Subcutaneous adipose tissue (tissue), 4 donors: ENCODE results near the gene LAMB4. TPM values are rescaled to one million over a fixed set of nuclear protein-coding genes. Genes with fewer than 3 reads are reported as not detected.

ENCODE experiments used
- total RNA-seq, 4 donors: library from RNA; depleted of rRNA; stranded (reverse); fragments of >200 nt; gene quantifications; one replicate each; pipeline ENCODE4 v1.1.0, GENCODE V29; 2016
- TF ChIP-seq, protein P1 (sequence below): fragments of 450-650 bp; IDR thresholded peaks from one replicate; pipeline ENCODE4 v1.5.1; 2016; ENCODE audit warnings: low read depth, mild to moderate bottlenecking, control low read depth, antibody characterized with exemption, moderate library complexity

The LAMB4 gene
- total RNA-seq, 4 donors from 2014 or later = not detected

DNA sequence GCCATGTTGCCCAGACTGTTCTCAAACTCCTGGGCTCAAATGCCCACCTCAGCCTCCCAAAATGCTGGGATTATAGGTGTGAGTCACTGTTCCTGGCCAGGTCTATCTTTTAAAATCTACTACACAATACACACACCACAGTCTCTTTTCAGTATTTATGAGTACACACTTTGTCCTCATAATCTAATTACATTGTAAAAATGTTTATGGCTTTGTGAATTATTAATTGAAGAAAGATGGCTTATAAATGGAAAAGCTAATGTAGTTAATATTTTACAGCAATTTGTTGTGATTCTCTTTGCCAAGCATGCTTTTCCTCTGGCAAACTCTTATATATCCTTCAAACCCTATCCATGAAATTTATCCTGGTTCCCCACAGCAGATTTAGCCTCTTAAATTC, 22.0 kb downstream of the LAMB4 start:
- TF ChIP-seq, protein P1, sequence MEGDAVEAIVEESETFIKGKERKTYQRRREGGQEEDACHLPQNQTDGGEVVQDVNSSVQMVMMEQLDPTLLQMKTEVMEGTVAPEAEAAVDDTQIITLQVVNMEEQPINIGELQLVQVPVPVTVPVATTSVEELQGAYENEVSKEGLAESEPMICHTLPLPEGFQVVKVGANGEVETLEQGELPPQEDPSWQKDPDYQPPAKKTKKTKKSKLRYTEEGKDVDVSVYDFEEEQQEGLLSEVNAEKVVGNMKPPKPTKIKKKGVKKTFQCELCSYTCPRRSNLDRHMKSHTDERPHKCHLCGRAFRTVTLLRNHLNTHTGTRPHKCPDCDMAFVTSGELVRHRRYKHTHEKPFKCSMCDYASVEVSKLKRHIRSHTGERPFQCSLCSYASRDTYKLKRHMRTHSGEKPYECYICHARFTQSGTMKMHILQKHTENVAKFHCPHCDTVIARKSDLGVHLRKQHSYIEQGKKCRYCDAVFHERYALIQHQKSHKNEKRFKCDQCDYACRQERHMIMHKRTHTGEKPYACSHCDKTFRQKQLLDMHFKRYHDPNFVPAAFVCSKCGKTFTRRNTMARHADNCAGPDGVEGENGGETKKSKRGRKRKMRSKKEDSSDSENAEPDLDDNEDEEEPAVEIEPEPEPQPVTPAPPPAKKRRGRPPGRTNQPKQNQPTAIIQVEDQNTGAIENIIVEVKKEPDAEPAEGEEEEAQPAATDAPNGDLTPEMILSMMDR = no peak

DNA sequence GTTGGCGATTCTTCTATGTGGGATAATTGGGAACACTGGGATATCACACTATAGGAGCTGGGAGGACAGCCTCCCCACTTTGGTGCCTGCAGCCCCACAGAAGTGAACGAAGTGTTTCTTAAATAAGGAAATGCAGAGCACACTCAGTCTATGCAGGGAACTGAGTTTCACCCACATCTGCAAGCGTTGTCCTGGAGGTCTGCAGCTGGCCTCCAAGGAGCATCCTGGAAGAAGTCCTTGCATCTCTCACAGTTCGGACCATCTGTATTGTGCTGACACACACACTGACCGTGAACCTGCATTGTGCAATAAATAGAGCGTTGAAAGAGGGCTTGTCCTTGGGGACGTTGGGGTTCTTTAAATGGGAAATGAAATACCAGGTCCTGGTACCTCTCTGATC, 25.8 kb downstream of the LAMB4 start:
- TF ChIP-seq, protein P1 = no peak

DNA sequence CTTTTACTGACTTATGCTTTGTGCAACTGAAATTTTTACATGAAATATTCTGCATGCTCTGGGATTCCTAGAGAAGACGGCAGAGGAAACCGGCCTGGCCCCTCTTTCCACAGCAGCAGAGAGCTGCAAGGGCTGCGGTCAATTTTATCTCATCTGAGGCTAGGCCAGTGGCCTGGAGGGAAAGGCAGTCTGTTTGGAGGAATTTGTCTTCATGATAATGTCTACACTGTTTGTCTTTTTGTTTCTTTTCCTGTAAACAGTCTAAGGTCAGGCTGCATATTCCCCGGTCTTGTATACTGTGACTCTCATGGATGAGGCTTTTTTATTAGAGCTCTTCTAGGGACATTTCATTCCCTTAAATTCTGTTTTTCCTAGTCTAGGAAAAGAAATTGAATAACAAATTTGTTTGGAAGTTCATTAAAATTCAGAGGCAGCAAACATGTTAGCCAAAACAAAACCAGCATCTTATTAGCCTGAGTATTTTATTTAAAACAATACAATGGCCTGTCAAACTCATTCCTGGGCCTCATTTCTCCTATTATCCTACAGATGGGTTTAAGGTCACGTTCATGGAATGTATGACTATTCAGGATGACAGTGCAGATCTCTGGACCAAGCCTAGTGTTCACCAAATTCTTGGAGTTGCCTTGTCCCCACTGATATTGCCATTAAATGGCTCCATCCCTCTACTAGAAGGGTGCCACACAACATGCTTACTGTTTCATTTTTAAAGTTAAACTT, 26.4 kb downstream of the LAMB4 start:
- TF ChIP-seq, protein P1 = no peak

DNA sequence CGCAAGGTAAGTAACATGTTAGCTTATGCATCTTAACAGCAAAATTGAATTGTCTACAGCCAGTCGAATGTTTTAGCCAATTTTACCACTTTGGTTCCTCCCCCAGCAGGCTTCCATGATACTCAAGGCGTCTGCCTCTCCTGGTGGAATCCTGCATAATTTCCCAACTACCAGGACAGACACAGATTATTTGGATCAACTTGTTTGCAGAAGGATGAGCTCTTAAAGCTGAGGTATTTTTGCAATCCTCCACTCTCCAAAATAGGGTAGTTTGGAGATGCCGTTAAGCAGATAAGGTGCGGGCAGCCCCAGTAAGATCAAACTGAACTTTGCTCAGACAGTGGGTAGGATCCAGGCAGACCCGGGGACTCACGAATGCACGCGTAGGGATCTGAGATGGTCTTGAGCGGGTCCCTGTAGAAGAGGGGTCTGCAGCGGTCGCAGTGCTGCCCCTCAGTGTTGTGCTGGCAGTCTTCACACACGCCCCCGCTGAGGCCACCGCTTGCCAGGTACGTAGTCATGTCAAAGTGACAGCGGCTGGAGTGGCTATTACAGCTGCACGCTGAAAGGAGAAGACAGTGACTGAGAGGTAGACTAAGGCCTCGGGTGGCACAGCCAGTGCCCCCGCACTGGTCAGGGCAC, 27.4 kb downstream of the LAMB4 start:
- TF ChIP-seq, protein P1 = no peak

DNA sequence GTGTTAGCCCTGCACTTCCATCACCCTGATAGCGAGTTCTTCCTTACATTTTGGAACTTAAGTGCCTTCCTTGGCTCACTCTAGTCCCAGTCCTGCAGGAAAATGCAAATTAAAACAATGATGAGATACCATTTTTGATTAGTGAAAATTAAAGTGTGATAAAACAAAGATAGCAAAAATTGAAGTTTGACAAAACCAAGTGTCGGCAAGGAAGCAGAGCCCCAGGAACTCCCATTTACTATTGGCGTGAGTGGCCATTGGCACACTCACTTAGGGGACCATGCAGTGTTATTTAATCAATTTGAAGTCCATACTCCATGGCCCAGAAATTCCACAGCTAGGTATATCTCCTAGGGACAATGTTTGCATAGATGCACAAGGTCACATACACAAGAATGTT, 28.4 kb downstream of the LAMB4 start:
- TF ChIP-seq, protein P1 = no peak

DNA sequence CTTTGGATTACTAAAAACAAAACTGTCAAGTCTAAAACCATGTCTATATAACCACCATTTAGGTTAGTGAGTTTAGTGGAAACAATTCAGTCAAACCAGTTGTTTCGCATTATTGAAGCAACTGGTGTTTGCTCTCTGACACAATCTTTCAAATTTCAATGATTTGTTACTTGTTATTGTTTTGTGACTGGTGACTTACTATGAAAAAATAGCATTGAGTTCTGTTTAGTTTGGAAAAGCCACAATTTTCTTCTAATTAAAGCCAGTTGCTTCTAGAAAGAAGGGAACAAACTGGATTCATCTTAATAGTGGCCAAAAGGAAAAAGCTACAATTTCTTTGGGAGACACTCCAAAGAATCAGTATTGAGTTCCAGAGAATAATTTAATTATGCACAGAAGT, 30.4 kb downstream of the LAMB4 start:
- TF ChIP-seq, protein P1 = no peak

DNA sequence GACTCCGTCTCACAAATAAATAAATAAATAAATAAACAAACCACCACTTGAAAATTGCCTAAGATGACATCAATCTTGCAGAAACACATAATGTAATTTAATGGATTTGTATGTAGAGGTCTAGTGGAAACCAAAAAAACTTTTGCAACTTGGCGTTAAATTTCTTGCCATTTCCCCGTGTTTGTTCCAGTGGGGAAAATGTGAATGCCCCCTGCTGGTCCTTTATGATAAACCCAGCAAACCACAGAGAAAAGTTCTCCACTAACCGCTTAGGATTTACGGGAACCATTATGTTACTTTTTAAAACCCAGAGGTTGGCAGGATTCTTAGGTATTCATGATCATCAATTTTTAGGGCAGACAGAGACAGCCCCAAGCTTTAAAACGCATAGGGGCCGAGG, 32.5 kb downstream of the LAMB4 start:
- TF ChIP-seq, protein P1 = no peak
